Astrocyte (in vitro differentiated cells and primary cell): ENCODE data around the gene CHST15. TPM values are rescaled to one million over a fixed set of nuclear protein-coding genes. Genes with fewer than 3 reads are reported as not detected.

Source experiments
- DNase-seq: peaks from one replicate; pipeline ENCODE4 v3.0.0-alpha.2; 2010; ENCODE audit warnings: low read depth
- FAIRE-seq: peaks from 2 replicates; lab custom pipeline; 2011; peaks lifted over from hg19 to GRCh38; lab: Jason Lieb, UNC
- H2AFZ ChIP-seq: 2 replicates; pipeline ENCODE4 v1.6.0; 2012; ENCODE audit warnings: low read depth, low read length, inconsistent platforms
- H3K27ac ChIP-seq: 2 replicates; pipeline ENCODE4 v1.5.1; 2011; ENCODE audit warnings: low read depth, low read length, inconsistent platforms
- H3K27me3 ChIP-seq: 2 replicates; pipeline ENCODE4 v1.6.0; 2011; ENCODE audit warnings: low read length, inconsistent platforms; ENCODE audit not compliant: insufficient read depth
- H3K36me3 ChIP-seq: 2 replicates; pipeline ENCODE4 v1.5.1; 2011; ENCODE audit warnings: low read length, inconsistent platforms; ENCODE audit not compliant: insufficient read depth
- H3K4me1 ChIP-seq: 2 replicates; pipeline ENCODE4 v1.5.1; 2011; ENCODE audit warnings: low read length, inconsistent platforms; ENCODE audit not compliant: insufficient read depth
- H3K4me2 ChIP-seq: 2 replicates; pipeline ENCODE4 v1.6.0; 2012; ENCODE audit warnings: low read length, inconsistent platforms
- H3K4me3 ChIP-seq: 2 replicates; pipeline ENCODE4 v1.5.1; 2011; ENCODE audit warnings: low read depth, mild to moderate bottlenecking, low read length, inconsistent platforms; ENCODE audit not compliant: insufficient read depth
- H3K79me2 ChIP-seq: 2 replicates; pipeline ENCODE4 v1.6.0; 2012; ENCODE audit warnings: mild to moderate bottlenecking, low read length, inconsistent platforms; ENCODE audit not compliant: insufficient read depth
- H3K9ac ChIP-seq: 2 replicates; pipeline ENCODE4 v1.6.0; 2012; ENCODE audit warnings: mild to moderate bottlenecking, low read length, inconsistent platforms
- H3K9me3 ChIP-seq: 2 replicates; pipeline ENCODE4 v1.5.1; 2012; ENCODE audit warnings: low read depth, mild to moderate bottlenecking, low read length, inconsistent platforms; ENCODE audit not compliant: insufficient read depth
- H4K20me1 ChIP-seq: 2 replicates; pipeline ENCODE4 v1.6.0; 2012; ENCODE audit warnings: low read length, inconsistent platforms; ENCODE audit not compliant: insufficient read depth
- H3K27ac Mint-ChIP-seq: one replicate; pipeline ENCODE4 v1.8.0; 2021; ENCODE audit warnings: mild to moderate bottlenecking, mixed read lengths; ENCODE audit not compliant: unreplicated experiment
- H3K27me3 Mint-ChIP-seq: one replicate; pipeline ENCODE4 v1.8.0; 2021; ENCODE audit warnings: low read depth, mixed read lengths; ENCODE audit not compliant: unreplicated experiment
- H3K36me3 Mint-ChIP-seq: one replicate; pipeline ENCODE4 v1.8.0; 2021; ENCODE audit warnings: low read depth, mixed read lengths; ENCODE audit not compliant: unreplicated experiment
- H3K4me1 Mint-ChIP-seq: one replicate; pipeline ENCODE4 v1.8.0; 2021; ENCODE audit warnings: low read depth, mixed read lengths; ENCODE audit not compliant: unreplicated experiment
- H3K4me3 Mint-ChIP-seq: one replicate; pipeline ENCODE4 v1.8.0; 2021; ENCODE audit warnings: mild to moderate bottlenecking, moderate library complexity, mixed read lengths; ENCODE audit not compliant: unreplicated experiment
- H3K9me3 Mint-ChIP-seq: one replicate; pipeline ENCODE4 v1.8.0; 2021; ENCODE audit warnings: mild to moderate bottlenecking, mixed read lengths; ENCODE audit not compliant: unreplicated experiment
- CTCF ChIP-seq: IDR thresholded peaks from 2 replicates; pipeline ENCODE4 v1.5.1; 2011; ENCODE audit warnings: low read depth, mild to moderate bottlenecking, inconsistent platforms, low read length, moderate library complexity; ENCODE audit not compliant: insufficient read depth
- EZH2 ChIP-seq: IDR thresholded peaks from 2 replicates; pipeline ENCODE4 v1.6.1; 2012; ENCODE audit warnings: mild to moderate bottlenecking, low read length, inconsistent platforms; ENCODE audit not compliant: insufficient read depth
- total RNA-seq: library from RNA; stranded (reverse); gene quantifications from 2 replicates; pipeline ENCODE4 v1.2.1, GENCODE V29; 2021

CHST15 gene
- total RNA-seq, 1 donor from 2014 or later = 20.6 TPM

- Histone ChIP-seq H3K9ac (peak overlapping the region; percentile 73), H3K9me3 (no peaks in the 10 kb centered on the region), H3K4me3 (peak overlapping the region; percentile 56), H3K36me3 (no peaks in the 10 kb centered on the region), H3K27ac (no peak overlapping the region), H2AFZ (peak overlapping the region; percentile 80), H3K4me2 (peak overlapping the region; percentile 90), H4K20me1 (peaks cover 39% of the 10 kb centered on the region), H3K27me3 (peaks cover 35% of the 10 kb centered on the region), H3K4me1 (peaks cover 19% of the 10 kb centered on the region), H3K79me2 (peaks cover 15% of the 10 kb centered on the region)
- TF ChIP-seq CTCF (no peak), EZH2 (peak; percentile 25)
- Mint-ChIP-seq H3K27ac (no peak overlapping the region), H3K9me3 (peaks cover 5% of the 10 kb centered on the region), H3K4me3 (peak overlapping the region; percentile 92), H3K27me3 (peaks cover 24% of the 10 kb centered on the region), H3K36me3 (peaks cover 4% of the 10 kb centered on the region), H3K4me1 (peaks cover 15% of the 10 kb centered on the region)
- DNase-seq (peak; percentile 29), FAIRE-seq (no peak)
Observed at GRCh38 chr10:124092250-124092859, 1.0 kb downstream of the CHST15 start.

DNA sequence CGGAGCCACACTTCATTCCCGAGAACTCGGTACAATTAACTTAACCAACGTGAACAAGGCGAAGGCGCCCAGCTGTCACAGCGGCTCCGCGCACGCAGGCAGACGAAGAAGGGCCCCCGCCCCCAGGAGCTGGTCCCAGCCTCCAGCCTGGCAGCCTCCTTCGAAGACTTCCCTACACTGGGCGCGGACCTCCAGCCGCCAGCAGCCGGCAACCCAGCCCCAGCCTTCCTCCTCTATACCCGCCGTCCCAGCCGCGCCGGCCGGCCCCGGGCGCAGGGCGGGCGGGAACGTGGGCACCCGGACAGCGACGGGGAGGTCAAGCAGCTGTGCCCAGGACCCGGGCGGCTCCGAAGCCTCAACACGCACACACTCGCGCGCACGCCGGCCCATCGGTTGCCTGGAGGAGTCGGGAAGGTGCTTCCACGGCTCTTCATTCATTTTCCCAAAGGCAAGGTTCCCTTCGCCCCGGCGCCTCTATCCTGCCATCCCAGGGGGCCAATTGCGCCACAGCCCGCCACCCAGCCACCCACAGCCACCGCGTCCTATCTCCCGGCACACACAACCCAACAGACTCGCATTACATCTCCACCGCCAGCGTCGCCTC lies 1.6 kb downstream of the CHST15 start:
- Mint-ChIP-seq H3K27ac (peak overlapping the region; percentile 62), H3K27me3 (peaks cover 20% of the 10 kb centered on the region), H3K4me3 (peak overlapping the region; percentile 92), H3K4me1 (peaks cover 15% of the 10 kb centered on the region), H3K36me3 (peaks cover 4% of the 10 kb centered on the region), H3K9me3 (peaks cover 5% of the 10 kb centered on the region)
- H3K4me2 ChIP-seq = peak overlapping the region; percentile 90
- no peaks in the 10 kb centered on the region for H3K9me3 ChIP-seq
- H3K36me3 ChIP-seq = no peaks in the 10 kb centered on the region
- peak overlapping the region; percentile 71 for H2AFZ ChIP-seq
- H3K4me1 ChIP-seq = peaks cover 19% of the 10 kb centered on the region
- H3K27me3 ChIP-seq = peaks cover 29% of the 10 kb centered on the region
- FAIRE-seq (no peak), DNase-seq (no peak)
- H3K79me2 ChIP-seq = peaks cover 19% of the 10 kb centered on the region
- peak overlapping the region; percentile 52 for H3K4me3 ChIP-seq
- TF ChIP-seq CTCF (no peak), EZH2 (peak; percentile 64)
- peaks cover 45% of the 10 kb centered on the region for H4K20me1 ChIP-seq
- peak overlapping the region; percentile 64 for H3K9ac ChIP-seq
- H3K27ac ChIP-seq = no peak overlapping the region
